Effector memory CD8-positive, alpha-beta T cell (primary cell): ENCODE measurements around the gene SOBP.
"Not testable (repeated sequence)": the region's sequence is repeated elsewhere in the genome, so short reads cannot be mapped to it uniquely, and the experiment has no call there.

Source experiments
- ATAC-seq: fragments of 150-1000 bp; cut with Tn5 transposase; replicated peaks from 2 replicates; pipeline ENCODE4 v1.10.0; 2021; ENCODE audit warnings: mild to moderate bottlenecking, moderate library complexity
- DNase-seq, 3 experiments: peaks; one replicate each; pipeline ENCODE4 v3.0.0; 2021
- H3K27ac Mint-ChIP-seq, 2 donors: one replicate each; pipeline ENCODE4 v1.8.0; 2022; ENCODE audit warnings: mild to moderate bottlenecking in 2 of 2, mixed read lengths in 2 of 2, moderate library complexity in 2 of 2
- H3K27me3 Mint-ChIP-seq, 2 donors: one replicate each; pipeline ENCODE4 v1.8.0; 2022; ENCODE audit warnings: mixed read lengths in 2 of 2
- H3K36me3 Mint-ChIP-seq: one replicate; pipeline ENCODE4 v1.8.0; 2022; ENCODE audit warnings: mild to moderate bottlenecking, moderate library complexity, mixed read lengths; ENCODE audit not compliant: insufficient read depth
- H3K4me1 Mint-ChIP-seq, 2 donors: one replicate each; pipeline ENCODE4 v1.8.0; 2022; ENCODE audit warnings: low read depth in 2 of 2, mixed read lengths in 2 of 2
- H3K4me3 Mint-ChIP-seq, 2 donors: one replicate each; pipeline ENCODE4 v1.8.0; 2022; ENCODE audit warnings: mild to moderate bottlenecking in 2 of 2, mixed read lengths in 2 of 2, moderate library complexity in 2 of 2
- H3K9me3 Mint-ChIP-seq, 2 donors: one replicate each; pipeline ENCODE4 v1.8.0; 2022; ENCODE audit warnings: mixed read lengths in 2 of 2

Gene SOBP

GRCh38 chr6:107517274-107517673 lies 27.4 kb downstream of the SOBP start:
- DNase-seq (no peak), ATAC-seq (no peak)
- Mint-ChIP-seq H3K4me3 (no peak overlapping the region), H3K27ac (no peak overlapping the region), H3K27me3 (no peaks in the 10 kb centered on the region), H3K36me3 (no peaks in the 10 kb centered on the region), H3K4me1 (no peaks in the 10 kb centered on the region), H3K9me3 (no peaks in the 10 kb centered on the region)

- not testable (repeated sequence) for ATAC-seq, H3K4me1 Mint-ChIP-seq, H3K4me3 Mint-ChIP-seq, H3K36me3 Mint-ChIP-seq, H3K27ac Mint-ChIP-seq, DNase-seq, H3K9me3 Mint-ChIP-seq, H3K27me3 Mint-ChIP-seq
These were observed 29.3 kb downstream of the SOBP start for GRCh38 chr6:107519224-107519623.

GRCh38 chr6:107520706-107521105 lies 30.8 kb downstream of the SOBP start:
- H3K4me3 Mint-ChIP-seq, ATAC-seq, DNase-seq, H3K36me3 Mint-ChIP-seq, H3K4me1 Mint-ChIP-seq, H3K9me3 Mint-ChIP-seq, H3K27me3 Mint-ChIP-seq, H3K27ac Mint-ChIP-seq: not testable (repeated sequence)

GRCh38 chr6:107523054-107523791 lies 33.3 kb downstream of the SOBP start:
- no peak overlapping the region for H3K4me3 Mint-ChIP-seq
- H3K27ac Mint-ChIP-seq, result no peak overlapping the region
- H3K36me3 Mint-ChIP-seq, result no peaks in the 10 kb centered on the region
- peaks cover 9 to 12% of the 10 kb centered on the region in 2 donors for H3K27me3 Mint-ChIP-seq
- no peaks in the 10 kb centered on the region for H3K4me1 Mint-ChIP-seq
- DNase-seq (no peak), ATAC-seq (no peak)
- H3K9me3 Mint-ChIP-seq, result no peaks in the 10 kb centered on the region

- Mint-ChIP-seq H3K36me3 (no peaks in the 10 kb centered on the region), H3K4me3 (no peak overlapping the region), H3K27me3 (peaks cover 9 to 12% of the 10 kb centered on the region in 2 donors), H3K4me1 (no peaks in the 10 kb centered on the region), H3K9me3 (no peaks in the 10 kb centered on the region), H3K27ac (no peak overlapping the region)
- DNase-seq, result no peak
- ATAC-seq, result no peak
These were observed 33.9 kb downstream of the SOBP start for GRCh38 chr6:107523794-107524193.

DNA sequence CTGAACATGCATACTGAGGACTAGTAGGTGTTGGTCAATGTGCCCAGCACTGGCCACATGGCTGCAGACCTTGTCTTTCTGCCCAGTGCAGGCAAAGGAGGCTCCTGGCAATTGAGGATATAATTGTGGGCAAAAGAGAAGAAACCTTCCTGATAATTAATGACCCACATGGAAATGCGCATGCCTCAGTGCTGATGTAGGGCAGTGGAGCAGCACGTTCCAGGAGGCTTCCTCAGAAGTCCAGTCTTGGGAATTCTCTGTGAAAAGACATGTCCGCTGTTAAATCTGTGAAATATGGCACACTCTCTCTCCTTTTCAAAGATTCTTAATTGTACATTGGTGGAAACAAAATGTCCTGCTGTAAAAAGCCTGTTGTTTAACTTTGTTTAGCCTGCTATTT lies 34.7 kb downstream of the SOBP start:
- H3K36me3 Mint-ChIP-seq, result no peaks in the 10 kb centered on the region
- H3K4me1 Mint-ChIP-seq, result no peaks in the 10 kb centered on the region
- ATAC-seq (no peak), DNase-seq (no peak)
- peaks cover 9 to 12% of the 10 kb centered on the region in 2 donors for H3K27me3 Mint-ChIP-seq
- no peak overlapping the region for H3K4me3 Mint-ChIP-seq
- no peak overlapping the region for H3K27ac Mint-ChIP-seq
- H3K9me3 Mint-ChIP-seq, result no peaks in the 10 kb centered on the region

DNA sequence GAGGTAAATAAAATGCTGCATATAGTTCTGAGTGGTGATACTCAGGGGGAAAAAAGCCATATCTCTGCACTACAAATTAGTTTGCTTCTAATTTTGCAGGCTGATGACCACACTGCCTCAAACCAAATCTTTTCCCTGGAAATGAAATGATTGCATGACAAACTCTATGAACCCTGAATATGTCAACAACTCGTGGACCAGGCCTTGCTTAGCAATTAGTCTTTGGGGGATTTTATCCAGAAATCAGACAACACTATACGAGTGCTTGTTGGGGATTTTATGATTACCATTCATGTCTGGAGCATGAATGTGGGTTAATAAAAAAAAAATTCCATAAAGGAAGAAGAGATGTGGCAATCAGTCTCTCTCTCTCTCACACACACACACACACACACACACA lies 42.0 kb downstream of the SOBP start:
- Mint-ChIP-seq H3K27ac (no peak overlapping the region), H3K4me1 (no peaks in the 10 kb centered on the region), H3K27me3 (no peaks in the 10 kb centered on the region), H3K4me3 (no peak overlapping the region), H3K9me3 (no peaks in the 10 kb centered on the region), H3K36me3 (no peaks in the 10 kb centered on the region)
- DNase-seq, result no peak
- no peak for ATAC-seq

- DNase-seq (no peak), ATAC-seq (no peak)
- H3K27me3 Mint-ChIP-seq, result no peaks in the 10 kb centered on the region
- no peaks in the 10 kb centered on the region for H3K36me3 Mint-ChIP-seq
- no peak overlapping the region for H3K27ac Mint-ChIP-seq
- no peaks in the 10 kb centered on the region for H3K9me3 Mint-ChIP-seq
- no peak overlapping the region for H3K4me3 Mint-ChIP-seq
- H3K4me1 Mint-ChIP-seq, result no peaks in the 10 kb centered on the region
These were observed 42.8 kb downstream of the SOBP start for GRCh38 chr6:107532706-107533105.

- peaks cover 0 to 4% of the 10 kb centered on the region in 2 donors for H3K27me3 Mint-ChIP-seq
- no peak for ATAC-seq
These were observed 43.6 kb downstream of the SOBP start for GRCh38 chr6:107533415-107534059.

DNA sequence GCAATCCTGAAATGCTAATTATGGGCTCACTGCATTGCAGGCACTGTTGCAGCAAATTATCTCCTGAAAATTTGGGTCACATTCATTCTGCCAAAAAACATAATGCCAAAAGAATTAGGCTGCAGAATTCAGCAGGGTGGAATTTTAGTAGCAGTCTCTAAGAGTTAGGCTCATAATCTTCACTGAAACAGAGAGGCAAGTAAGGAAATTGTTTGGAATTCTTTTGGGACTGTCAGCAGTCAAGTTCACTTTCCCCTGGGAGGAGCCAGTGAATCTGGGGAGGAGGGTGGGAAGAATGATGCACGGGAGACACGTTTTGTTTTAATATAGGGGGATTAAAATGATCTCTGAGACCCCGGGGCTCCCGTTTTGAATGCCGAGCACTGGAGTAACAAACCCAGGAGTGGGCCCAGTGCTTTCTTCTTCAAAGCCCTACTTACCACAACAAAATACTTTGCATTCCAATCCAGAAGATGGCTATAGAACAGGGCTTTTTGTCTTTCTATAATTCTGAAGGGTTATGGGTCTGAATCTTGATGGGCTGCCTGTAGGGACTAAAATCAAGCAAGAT lies 44.7 kb downstream of the SOBP start:
- H3K4me1 Mint-ChIP-seq, result no peaks in the 10 kb centered on the region
- no peaks in the 10 kb centered on the region for H3K36me3 Mint-ChIP-seq
- no peaks in the 10 kb centered on the region for H3K9me3 Mint-ChIP-seq
- no peak overlapping the region for H3K4me3 Mint-ChIP-seq
- H3K27me3 Mint-ChIP-seq, result peaks cover 5 to 15% of the 10 kb centered on the region in 2 donors
- H3K27ac Mint-ChIP-seq, result no peak overlapping the region
- no peak for ATAC-seq
- no peak for DNase-seq

More at GRCh38 chr6:107533415-107534059, 43.6 kb downstream of the SOBP start:
- H3K36me3 Mint-ChIP-seq, result no peaks in the 10 kb centered on the region
- no peak for DNase-seq
- H3K27ac Mint-ChIP-seq, result no peak overlapping the region
- no peaks in the 10 kb centered on the region for H3K4me1 Mint-ChIP-seq
- H3K9me3 Mint-ChIP-seq, result no peaks in the 10 kb centered on the region
- no peak overlapping the region for H3K4me3 Mint-ChIP-seq

DNA sequence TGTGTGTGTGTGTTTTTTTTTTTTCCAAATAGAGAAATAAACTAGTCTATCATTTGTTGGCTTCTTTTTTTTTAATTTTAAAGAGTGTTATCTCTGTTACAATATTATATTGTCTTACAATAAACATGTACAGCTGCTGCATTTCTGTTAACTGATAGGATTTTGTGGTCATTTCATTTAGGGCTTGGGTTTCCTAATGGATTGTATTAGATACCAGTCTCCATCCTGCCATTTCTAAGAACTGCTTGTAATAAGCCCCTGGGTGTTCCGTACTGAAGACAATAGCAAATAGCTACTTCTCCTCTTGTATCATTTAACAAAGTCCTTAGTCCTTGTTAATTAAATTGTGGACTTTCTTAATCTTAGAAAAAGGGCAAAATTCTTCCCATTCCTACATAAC lies 45.7 kb downstream of the SOBP start:
- Mint-ChIP-seq H3K4me3 (no peak overlapping the region), H3K27ac (no peak overlapping the region), H3K4me1 (no peaks in the 10 kb centered on the region), H3K36me3 (no peaks in the 10 kb centered on the region), H3K27me3 (peaks cover 6 to 18% of the 10 kb centered on the region in 2 donors), H3K9me3 (no peaks in the 10 kb centered on the region)
- DNase-seq (no peak), ATAC-seq (no peak)

GRCh38 chr6:107536180-107536961 lies 46.5 kb downstream of the SOBP start:
- no peak for DNase-seq
- Mint-ChIP-seq H3K27me3 (peaks cover 6 to 18% of the 10 kb centered on the region in 2 donors), H3K36me3 (no peaks in the 10 kb centered on the region), H3K4me1 (no peaks in the 10 kb centered on the region), H3K4me3 (no peak overlapping the region), H3K9me3 (no peaks in the 10 kb centered on the region), H3K27ac (no peak overlapping the region)
- ATAC-seq, result no peak

GRCh38 chr6:107537559-107537958 lies 47.6 kb downstream of the SOBP start:
- DNase-seq (no peak), ATAC-seq (no peak)
- no peaks in the 10 kb centered on the region for H3K36me3 Mint-ChIP-seq
- H3K4me1 Mint-ChIP-seq, result no peaks in the 10 kb centered on the region
- H3K4me3 Mint-ChIP-seq, result no peak overlapping the region
- no peaks in the 10 kb centered on the region for H3K9me3 Mint-ChIP-seq
- H3K27me3 Mint-ChIP-seq, result peaks cover 16 to 28% of the 10 kb centered on the region in 2 donors
- H3K27ac Mint-ChIP-seq, result no peak overlapping the region
